SK-N-SH treated with all-trans-retinoic acid at 6 μM for 48 hours (cell line): ENCODE measurements around the gene MUSK.

Experiments
- ATAC-seq: fragments of 200-7000 bp; cut with Tn5 transposase; 3 replicates; pipeline ENCODE4 v1.9.1; 2020; ENCODE audit warnings: mild to moderate bottlenecking, moderate library complexity
- ARNTL ChIP-seq: fragments of 450-650 bp; formaldehyde crosslinking; IDR thresholded peaks from 2 replicates; pipeline ENCODE4 v1.5.0; 2020; ENCODE audit warnings: low read depth, mild to moderate bottlenecking, moderate library complexity, borderline replicate concordance
- BACH2 ChIP-seq: fragments of 250-450 bp; sonication (Bioruptor Pico); IDR thresholded peaks from 2 replicates; pipeline ENCODE4 v1.9.0; 2021; ENCODE audit warnings: mild to moderate bottlenecking, borderline replicate concordance
- CSDC2 ChIP-seq: fragments of 250-450 bp; sonication (Bioruptor Pico); IDR thresholded peaks from 2 replicates; pipeline ENCODE4 v1.5.0; 2020; ENCODE audit warnings: mild to moderate bottlenecking, moderate library complexity
- ESRRG ChIP-seq: fragments of 250-450 bp; sonication (Bioruptor Pico); IDR thresholded peaks from 2 replicates; pipeline ENCODE4 v1.6.1; 2021; ENCODE audit warnings: mild to moderate bottlenecking
- GLIS3 ChIP-seq: fragments of 250-450 bp; sonication (Bioruptor Pico); IDR thresholded peaks from 2 replicates; pipeline ENCODE4 v1.5.0; 2020; ENCODE audit warnings: mild to moderate bottlenecking, moderate library complexity
- ISL1 ChIP-seq: fragments of 250-450 bp; sonication (Bioruptor Pico); IDR thresholded peaks from 2 replicates; pipeline ENCODE4 v2.1.2; 2022; ENCODE audit warnings: mild to moderate bottlenecking, moderate library complexity
- OSR1 ChIP-seq: fragments of 250-450 bp; sonication (Bioruptor Pico); IDR thresholded peaks from 2 replicates; pipeline ENCODE4 v1.8.0; 2022; ENCODE audit warnings: moderate library complexity, mild to moderate bottlenecking, inconsistent platforms
- PPARA ChIP-seq: fragments of 250-450 bp; sonication (Bioruptor Pico); IDR thresholded peaks from 2 replicates; pipeline ENCODE4 v1.5.0; 2020; ENCODE audit warnings: mild to moderate bottlenecking, borderline replicate concordance
- RARB ChIP-seq: fragments of 250-450 bp; sonication (Bioruptor Pico); IDR thresholded peaks from 2 replicates; pipeline ENCODE4 v1.8.0; 2021; ENCODE audit warnings: mild to moderate bottlenecking, moderate library complexity
- SNAI2 ChIP-seq: fragments of 250-450 bp; sonication (Bioruptor Pico); IDR thresholded peaks from 2 replicates; pipeline ENCODE4 v1.5.0; 2020; ENCODE audit warnings: mild to moderate bottlenecking, moderate library complexity
- TCF4 ChIP-seq: fragments of 250-450 bp; sonication (Bioruptor Pico); IDR thresholded peaks from 2 replicates; pipeline ENCODE4 v1.8.0; 2021; ENCODE audit warnings: mild to moderate bottlenecking, moderate library complexity, borderline replicate concordance
- TOX ChIP-seq: fragments of 250-450 bp; sonication (Bioruptor Pico); IDR thresholded peaks from 2 replicates; pipeline ENCODE4 v1.8.0; 2021; ENCODE audit warnings: mild to moderate bottlenecking, moderate library complexity, borderline replicate concordance
- ZC3H10 ChIP-seq: fragments of 250-450 bp; sonication (Bioruptor Pico); IDR thresholded peaks from 2 replicates; pipeline ENCODE4 v1.5.1; 2021; ENCODE audit warnings: mild to moderate bottlenecking, moderate library complexity
- ZFP3 ChIP-seq: fragments of 250-450 bp; sonication (Bioruptor Pico); IDR thresholded peaks from 2 replicates; pipeline ENCODE4 v1.5.0; 2020; ENCODE audit warnings: mild to moderate bottlenecking, moderate library complexity
- ZFP30 ChIP-seq: fragments of 450-650 bp; formaldehyde crosslinking; IDR thresholded peaks from 2 replicates; pipeline ENCODE4 v1.5.0; 2022; ENCODE audit warnings: mild to moderate bottlenecking, moderate library complexity
- ZNF565 ChIP-seq: fragments of 450-650 bp; formaldehyde crosslinking; conservative IDR thresholded peaks from 2 replicates; pipeline ENCODE4 v1.5.0; 2020; ENCODE audit warnings: low read depth, mild to moderate bottlenecking, moderate library complexity
- ZNF70 ChIP-seq: fragments of 450-650 bp; formaldehyde crosslinking; IDR thresholded peaks from 2 replicates; pipeline ENCODE4 v1.5.0; 2020; ENCODE audit warnings: mild to moderate bottlenecking, moderate library complexity
- ZNF8 ChIP-seq: fragments of 450-650 bp; formaldehyde crosslinking; IDR thresholded peaks from 2 replicates; pipeline ENCODE4 v1.5.0; 2020; ENCODE audit warnings: mild to moderate bottlenecking, moderate library complexity
- TF ChIP-seq, protein P1 (sequence below): fragments of 250-450 bp; sonication (Bioruptor Pico); IDR thresholded peaks from 2 replicates; pipeline ENCODE4 v1.5.1; 2020; ENCODE audit warnings: low read depth, mild to moderate bottlenecking, moderate library complexity
- TF ChIP-seq, protein P2 (sequence below): fragments of 250-450 bp; sonication (Bioruptor Pico); IDR thresholded peaks from 2 replicates; pipeline ENCODE4 v1.8.0; 2021; ENCODE audit warnings: low read depth, mild to moderate bottlenecking, moderate library complexity, borderline replicate concordance
- TF ChIP-seq, protein P3 (sequence below): fragments of 250-450 bp; sonication (Bioruptor Pico); IDR thresholded peaks from 2 replicates; pipeline ENCODE4 v1.5.1; 2021; ENCODE audit warnings: mild to moderate bottlenecking, moderate library complexity
- TF ChIP-seq, protein P4 (sequence below): fragments of 250-450 bp; sonication (Bioruptor Pico); IDR thresholded peaks from 2 replicates; pipeline ENCODE4 v1.8.0; 2020; ENCODE audit warnings: mild to moderate bottlenecking, moderate library complexity, borderline replicate concordance
- TF ChIP-seq, protein P5 (sequence below): fragments of 250-450 bp; sonication (Bioruptor Pico); IDR thresholded peaks from 2 replicates; pipeline ENCODE4 v1.5.0; 2020; ENCODE audit warnings: mild to moderate bottlenecking, moderate library complexity

MUSK gene

DNA sequence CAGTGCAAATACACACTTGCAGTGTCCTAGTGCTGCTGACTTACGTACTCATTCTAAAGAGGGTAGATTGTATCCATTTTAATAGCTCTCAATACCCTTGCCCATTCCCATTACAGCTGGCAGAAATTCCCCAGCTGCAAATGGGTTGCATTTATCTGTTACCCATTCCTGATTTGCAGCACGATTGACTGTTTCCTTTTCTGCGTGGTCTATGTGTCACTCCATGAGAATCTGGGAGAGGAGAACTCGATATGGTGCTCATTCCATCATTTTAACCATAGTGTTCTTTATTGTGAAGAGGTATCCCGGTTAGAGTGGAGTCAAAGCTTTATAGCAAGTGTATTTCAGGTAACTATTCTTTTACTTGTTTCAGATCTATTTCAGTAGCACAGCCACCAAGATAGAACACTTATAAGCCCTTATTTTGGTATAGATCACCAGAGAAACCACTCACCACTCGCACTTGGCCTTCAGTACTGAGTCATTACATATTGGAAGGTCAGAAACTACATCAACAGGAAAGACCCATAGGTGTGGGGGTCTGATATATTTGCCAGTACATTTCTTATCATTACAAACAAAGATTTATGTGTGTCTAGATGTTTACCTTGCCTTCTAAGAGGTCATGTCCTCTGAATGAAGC, 139.5 kb downstream of the MUSK start (continued):
- TF ChIP-seq, protein P1, sequence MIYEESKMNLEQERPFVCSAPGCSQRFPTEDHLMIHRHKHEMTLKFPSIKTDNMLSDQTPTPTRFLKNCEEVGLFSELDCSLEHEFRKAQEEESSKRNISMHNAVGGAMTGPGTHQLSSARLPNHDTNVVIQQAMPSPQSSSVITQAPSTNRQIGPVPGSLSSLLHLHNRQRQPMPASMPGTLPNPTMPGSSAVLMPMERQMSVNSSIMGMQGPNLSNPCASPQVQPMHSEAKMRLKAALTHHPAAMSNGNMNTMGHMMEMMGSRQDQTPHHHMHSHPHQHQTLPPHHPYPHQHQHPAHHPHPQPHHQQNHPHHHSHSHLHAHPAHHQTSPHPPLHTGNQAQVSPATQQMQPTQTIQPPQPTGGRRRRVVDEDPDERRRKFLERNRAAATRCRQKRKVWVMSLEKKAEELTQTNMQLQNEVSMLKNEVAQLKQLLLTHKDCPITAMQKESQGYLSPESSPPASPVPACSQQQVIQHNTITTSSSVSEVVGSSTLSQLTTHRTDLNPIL (CRISPR knock-in tag) = no peak
- TF ChIP-seq OSR1 (CRISPR knock-in tag) (no peak), ZNF70 (CRISPR knock-in tag) (no peak), ZC3H10 (no peak), GLIS3 (CRISPR knock-in tag) (no peak), PPARA (CRISPR knock-in tag) (no peak)
- TF ChIP-seq, protein P2, sequence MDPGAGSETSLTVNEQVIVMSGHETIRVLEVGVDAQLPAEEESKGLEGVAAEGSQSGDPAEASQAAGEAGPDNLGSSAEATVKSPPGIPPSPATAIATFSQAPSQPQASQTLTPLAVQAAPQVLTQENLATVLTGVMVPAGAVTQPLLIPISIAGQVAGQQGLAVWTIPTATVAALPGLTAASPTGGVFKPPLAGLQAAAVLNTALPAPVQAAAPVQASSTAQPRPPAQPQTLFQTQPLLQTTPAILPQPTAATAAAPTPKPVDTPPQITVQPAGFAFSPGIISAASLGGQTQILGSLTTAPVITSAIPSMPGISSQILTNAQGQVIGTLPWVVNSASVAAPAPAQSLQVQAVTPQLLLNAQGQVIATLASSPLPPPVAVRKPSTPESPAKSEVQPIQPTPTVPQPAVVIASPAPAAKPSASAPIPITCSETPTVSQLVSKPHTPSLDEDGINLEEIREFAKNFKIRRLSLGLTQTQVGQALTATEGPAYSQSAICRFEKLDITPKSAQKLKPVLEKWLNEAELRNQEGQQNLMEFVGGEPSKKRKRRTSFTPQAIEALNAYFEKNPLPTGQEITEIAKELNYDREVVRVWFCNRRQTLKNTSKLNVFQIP (CRISPR knock-in tag) = no peak
- TF ChIP-seq, all 23 proteins: peak for 0

DNA sequence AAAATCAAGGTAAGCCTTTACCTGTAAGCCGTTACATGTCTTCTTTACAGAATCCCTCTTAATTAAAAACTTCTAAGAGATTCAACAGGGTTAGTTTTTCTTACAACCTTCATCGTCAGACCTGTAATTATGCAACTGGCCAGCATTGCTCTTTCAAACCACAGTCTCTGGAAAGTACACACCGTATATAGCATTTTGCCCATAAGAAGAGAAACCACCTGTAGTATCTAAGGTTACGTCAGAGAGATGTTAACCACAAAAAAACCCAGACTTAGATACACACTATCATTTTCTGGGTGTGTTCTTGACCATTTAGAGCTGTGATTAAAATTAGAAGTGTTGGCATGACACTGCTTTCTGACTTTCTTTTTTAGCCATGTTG, 140.0 kb downstream of the MUSK start:
- TF ChIP-seq, protein P2 (CRISPR knock-in tag) = no peak
- TF ChIP-seq ARNTL (CRISPR knock-in tag) (no peak), CSDC2 (CRISPR knock-in tag) (no peak), ZFP3 (no peak), TOX (CRISPR knock-in tag) (no peak), PPARA (CRISPR knock-in tag) (no peak), BACH2 (no peak), TCF4 (CRISPR knock-in tag) (no peak), OSR1 (CRISPR knock-in tag) (no peak), ZC3H10 (no peak), ZFP30 (no peak), RARB (no peak), GLIS3 (CRISPR knock-in tag) (no peak), ZNF565 (CRISPR knock-in tag) (no peak), ISL1 (CRISPR knock-in tag) (no peak), ESRRG (no peak), SNAI2 (no peak)
- TF ChIP-seq, protein P3, sequence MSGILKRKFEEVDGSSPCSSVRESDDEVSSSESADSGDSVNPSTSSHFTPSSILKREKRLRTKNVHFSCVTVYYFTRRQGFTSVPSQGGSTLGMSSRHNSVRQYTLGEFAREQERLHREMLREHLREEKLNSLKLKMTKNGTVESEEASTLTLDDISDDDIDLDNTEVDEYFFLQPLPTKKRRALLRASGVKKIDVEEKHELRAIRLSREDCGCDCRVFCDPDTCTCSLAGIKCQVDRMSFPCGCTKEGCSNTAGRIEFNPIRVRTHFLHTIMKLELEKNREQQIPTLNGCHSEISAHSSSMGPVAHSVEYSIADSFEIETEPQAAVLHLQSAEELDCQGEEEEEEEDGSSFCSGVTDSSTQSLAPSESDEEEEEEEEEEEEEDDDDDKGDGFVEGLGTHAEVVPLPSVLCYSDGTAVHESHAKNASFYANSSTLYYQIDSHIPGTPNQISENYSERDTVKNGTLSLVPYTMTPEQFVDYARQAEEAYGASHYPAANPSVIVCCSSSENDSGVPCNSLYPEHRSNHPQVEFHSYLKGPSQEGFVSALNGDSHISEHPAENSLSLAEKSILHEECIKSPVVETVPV (CRISPR knock-in tag) = no peak
- TF ChIP-seq, protein P1 (CRISPR knock-in tag) = no peak
- TF ChIP-seq, protein P4, sequence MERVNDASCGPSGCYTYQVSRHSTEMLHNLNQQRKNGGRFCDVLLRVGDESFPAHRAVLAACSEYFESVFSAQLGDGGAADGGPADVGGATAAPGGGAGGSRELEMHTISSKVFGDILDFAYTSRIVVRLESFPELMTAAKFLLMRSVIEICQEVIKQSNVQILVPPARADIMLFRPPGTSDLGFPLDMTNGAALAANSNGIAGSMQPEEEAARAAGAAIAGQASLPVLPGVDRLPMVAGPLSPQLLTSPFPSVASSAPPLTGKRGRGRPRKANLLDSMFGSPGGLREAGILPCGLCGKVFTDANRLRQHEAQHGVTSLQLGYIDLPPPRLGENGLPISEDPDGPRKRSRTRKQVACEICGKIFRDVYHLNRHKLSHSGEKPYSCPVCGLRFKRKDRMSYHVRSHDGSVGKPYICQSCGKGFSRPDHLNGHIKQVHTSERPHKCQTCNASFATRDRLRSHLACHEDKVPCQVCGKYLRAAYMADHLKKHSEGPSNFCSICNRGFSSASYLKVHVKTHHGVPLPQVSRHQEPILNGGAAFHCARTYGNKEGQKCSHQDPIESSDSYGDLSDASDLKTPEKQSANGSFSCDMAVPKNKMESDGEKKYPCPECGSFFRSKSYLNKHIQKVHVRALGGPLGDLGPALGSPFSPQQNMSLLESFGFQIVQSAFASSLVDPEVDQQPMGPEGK = no peak
- ATAC-seq = no peak

DNA sequence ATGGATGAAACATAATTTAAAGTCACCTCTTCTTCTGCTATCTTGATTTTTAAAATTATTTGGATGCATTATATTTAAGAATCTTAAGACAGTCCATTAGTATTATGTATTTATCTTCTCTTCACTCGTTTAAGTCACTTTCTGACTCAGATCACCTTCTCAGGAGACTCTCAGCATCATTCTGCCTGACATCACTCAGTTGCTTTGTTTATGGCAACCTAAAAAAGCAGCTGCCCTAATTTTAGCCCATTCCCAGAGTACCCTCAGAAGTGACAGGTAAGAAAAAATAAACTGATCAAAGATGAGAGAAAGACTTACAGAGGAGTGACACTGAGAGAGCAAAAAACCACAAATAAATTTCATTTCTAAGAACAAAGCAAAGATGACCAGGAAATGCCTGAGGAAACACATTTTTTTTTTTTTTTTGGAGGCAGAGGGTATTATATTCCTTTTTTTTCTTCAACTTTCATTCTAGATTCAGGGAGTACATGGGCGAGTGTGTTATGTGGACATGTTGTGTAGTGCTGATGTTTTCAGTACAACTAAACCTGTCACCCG, 140.5 kb downstream of the MUSK start:
- no peak for TF ChIP-seq RARB
- TF ChIP-seq ISL1 (CRISPR knock-in tag) = no peak
- no peak for TF ChIP-seq SNAI2
- no peak for TF ChIP-seq ZFP30
- no peak for TF ChIP-seq GLIS3 (CRISPR knock-in tag)
- no peak for TF ChIP-seq ESRRG
- TF ChIP-seq, protein P5, sequence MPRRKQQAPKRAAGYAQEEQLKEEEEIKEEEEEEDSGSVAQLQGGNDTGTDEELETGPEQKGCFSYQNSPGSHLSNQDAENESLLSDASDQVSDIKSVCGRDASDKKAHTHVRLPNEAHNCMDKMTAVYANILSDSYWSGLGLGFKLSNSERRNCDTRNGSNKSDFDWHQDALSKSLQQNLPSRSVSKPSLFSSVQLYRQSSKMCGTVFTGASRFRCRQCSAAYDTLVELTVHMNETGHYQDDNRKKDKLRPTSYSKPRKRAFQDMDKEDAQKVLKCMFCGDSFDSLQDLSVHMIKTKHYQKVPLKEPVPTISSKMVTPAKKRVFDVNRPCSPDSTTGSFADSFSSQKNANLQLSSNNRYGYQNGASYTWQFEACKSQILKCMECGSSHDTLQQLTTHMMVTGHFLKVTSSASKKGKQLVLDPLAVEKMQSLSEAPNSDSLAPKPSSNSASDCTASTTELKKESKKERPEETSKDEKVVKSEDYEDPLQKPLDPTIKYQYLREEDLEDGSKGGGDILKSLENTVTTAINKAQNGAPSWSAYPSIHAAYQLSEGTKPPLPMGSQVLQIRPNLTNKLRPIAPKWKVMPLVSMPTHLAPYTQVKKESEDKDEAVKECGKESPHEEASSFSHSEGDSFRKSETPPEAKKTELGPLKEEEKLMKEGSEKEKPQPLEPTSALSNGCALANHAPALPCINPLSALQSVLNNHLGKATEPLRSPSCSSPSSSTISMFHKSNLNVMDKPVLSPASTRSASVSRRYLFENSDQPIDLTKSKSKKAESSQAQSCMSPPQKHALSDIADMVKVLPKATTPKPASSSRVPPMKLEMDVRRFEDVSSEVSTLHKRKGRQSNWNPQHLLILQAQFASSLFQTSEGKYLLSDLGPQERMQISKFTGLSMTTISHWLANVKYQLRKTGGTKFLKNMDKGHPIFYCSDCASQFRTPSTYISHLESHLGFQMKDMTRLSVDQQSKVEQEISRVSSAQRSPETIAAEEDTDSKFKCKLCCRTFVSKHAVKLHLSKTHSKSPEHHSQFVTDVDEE (CRISPR knock-in tag) = no peak
- no peak for TF ChIP-seq PPARA (CRISPR knock-in tag)
- no peak for TF ChIP-seq ZNF8 (CRISPR knock-in tag)
- no peak for TF ChIP-seq ARNTL (CRISPR knock-in tag)
- TF ChIP-seq, protein P1 (CRISPR knock-in tag) = no peak
- ATAC-seq = no peak
